ENCODE measurements around the gene CBR4.
"Not testable (repeated sequence)": the region's sequence is repeated elsewhere in the genome, so short reads cannot be mapped to it uniquely, and the experiment has no call there.

The CBR4 gene

GRCh38 chr4:169010125-169011023 is at the start of gene CBR4:
Gene CBR4, minus strand, starts transcription at chr4:169010255. Its CDS starts 166 bp downstream, at chr4:169010089.
- DNase-seq: peak; percentile 95 to 97

GRCh38 chr4:169059306-169060211 is 49.5 kb upstream of the CBR4 start:
- DNase-seq: no peak

GRCh38 chr4:169058312-169058711 is 48.3 kb upstream of the CBR4 start:
- DNase-seq: no peak

GRCh38 chr4:169054879-169055278 is 44.8 kb upstream of the CBR4 start:
- no peak for DNase-seq

- DNase-seq: no peak
These were observed 42.5 kb upstream of the CBR4 start for GRCh38 chr4:169052594-169052945.

GRCh38 chr4:169051761-169052593 is 41.9 kb upstream of the CBR4 start:
- DNase-seq: no peak

- DNase-seq: no peak
These were observed 41.1 kb upstream of the CBR4 start for GRCh38 chr4:169050881-169051760.

GRCh38 chr4:169050284-169050683 is 40.2 kb upstream of the CBR4 start:
- no peak for DNase-seq

GRCh38 chr4:169048868-169049414 is 38.9 kb upstream of the CBR4 start:
- DNase-seq: no peak

GRCh38 chr4:169047956-169048355 is 37.9 kb upstream of the CBR4 start:
- no peak for DNase-seq

GRCh38 chr4:169045862-169046584 is 36.0 kb upstream of the CBR4 start:
- DNase-seq: no peak

GRCh38 chr4:169044714-169045447 is 34.8 kb upstream of the CBR4 start:
- no peak for DNase-seq

- no peak for DNase-seq
These were observed 32.6 kb upstream of the CBR4 start for GRCh38 chr4:169042608-169043007.

GRCh38 chr4:169040559-169041261 is 30.7 kb upstream of the CBR4 start:
- DNase-seq: no peak

GRCh38 chr4:169039251-169039954 is 29.3 kb upstream of the CBR4 start:
- DNase-seq: no peak

- no peak for DNase-seq
These were observed 27.5 kb upstream of the CBR4 start for GRCh38 chr4:169037506-169037905.

GRCh38 chr4:169035871-169036620 is 26.0 kb upstream of the CBR4 start:
- not testable (repeated sequence) for DNase-seq

- DNase-seq: no peak
These were observed 23.6 kb upstream of the CBR4 start for GRCh38 chr4:169033660-169034059.
